SK-N-MC (cell line): ENCODE data around the gene ATXN1.

Experiments
- EZH2 ChIP-seq: fragments of 200-600 bp; sonication (generic); IDR thresholded peaks from one replicate; pipeline ENCODE4 v1.6.1; 2017; ENCODE audit warnings: antibody characterized with exemption
- POLR2AphosphoS5 ChIP-seq: IDR thresholded peaks from 2 replicates; pipeline ENCODE4 v1.6.1; 2012; ENCODE audit warnings: mild to moderate bottlenecking, low read depth, low read length, borderline replicate concordance

- TF ChIP-seq EZH2 (no peak), POLR2AphosphoS5 (no peak)
Measured at GRCh38 chr6:16319813-16320532, 441.3 kb downstream of the ATXN1 start.
